ENCODE data around the gene NEMP1.
"Not testable (repeated sequence)": the region's sequence is repeated elsewhere in the genome, so short reads cannot be mapped to it uniquely, and the experiment has no call there.

The NEMP1 gene

GRCh38 chr12:57029457-57029856 lies 49.1 kb downstream of the NEMP1 start:
- no peak for DNase-seq (ENCODE audit: low read depth)

DNA sequence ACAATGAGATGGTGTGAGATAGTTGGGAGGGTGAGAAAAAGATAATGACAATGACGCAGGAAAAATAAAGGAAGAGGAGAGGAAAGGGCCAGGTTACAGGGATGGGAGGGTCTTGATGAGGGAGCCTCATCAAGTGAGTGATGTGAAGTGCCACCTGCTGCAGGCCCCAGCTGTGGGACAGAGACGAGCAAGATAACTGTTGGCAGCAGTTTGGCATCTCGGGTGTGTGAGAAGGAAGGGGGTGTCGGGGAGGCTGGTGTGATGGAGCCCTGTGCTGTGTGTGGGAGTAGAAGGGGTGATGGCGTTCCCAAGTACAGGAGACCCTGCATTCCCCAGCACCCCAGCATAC lies 50.8 kb downstream of the NEMP1 start:
- no peak for DNase-seq (ENCODE audit: low read depth)

DNA sequence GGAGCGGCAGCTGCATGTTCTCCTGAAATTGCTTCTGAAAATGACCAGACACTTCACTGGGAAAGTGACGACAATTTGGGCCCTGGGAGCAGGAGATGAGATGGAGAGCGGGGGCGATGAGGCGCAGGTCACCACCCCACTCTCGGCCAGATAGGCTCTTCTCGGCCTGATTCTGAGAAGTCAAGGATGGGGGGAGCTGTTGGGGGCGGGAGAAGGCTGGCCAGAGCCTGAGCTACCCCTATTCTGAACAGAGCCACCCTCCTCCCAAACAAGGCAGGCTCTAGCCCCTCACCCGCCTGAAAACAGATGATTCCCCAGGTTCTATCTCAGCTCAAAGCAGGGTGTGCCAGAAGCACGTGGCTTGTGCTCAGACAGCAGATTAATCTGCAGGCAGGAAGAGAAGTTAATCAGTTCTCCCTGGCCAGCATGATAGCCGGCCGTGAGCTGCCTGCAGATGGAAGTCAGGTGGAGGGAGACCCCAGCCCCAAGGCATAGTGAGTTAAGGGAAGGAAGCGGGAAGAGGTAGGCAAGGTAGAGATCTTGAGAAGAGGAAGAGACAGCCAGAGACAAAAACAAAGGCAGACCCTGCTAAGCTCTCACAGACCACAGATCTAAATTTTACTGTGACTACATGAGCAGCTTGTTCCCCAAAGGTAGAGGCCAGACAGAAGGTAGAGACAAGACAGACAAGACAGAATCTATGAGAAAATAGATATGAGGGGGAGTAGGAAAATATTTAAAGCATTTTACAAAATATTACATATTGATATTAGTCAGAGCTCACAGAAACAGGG lies 51.4 kb downstream of the NEMP1 start:
- no peak for DNase-seq (ENCODE audit: low read depth)

GRCh38 chr12:57025196-57025595 lies 53.4 kb downstream of the NEMP1 start:
- DNase-seq (ENCODE audit: low read depth), result no peak

GRCh38 chr12:57022324-57022723 lies 56.3 kb downstream of the NEMP1 start:
- not testable (repeated sequence) for DNase-seq (ENCODE audit: low read depth)

DNA sequence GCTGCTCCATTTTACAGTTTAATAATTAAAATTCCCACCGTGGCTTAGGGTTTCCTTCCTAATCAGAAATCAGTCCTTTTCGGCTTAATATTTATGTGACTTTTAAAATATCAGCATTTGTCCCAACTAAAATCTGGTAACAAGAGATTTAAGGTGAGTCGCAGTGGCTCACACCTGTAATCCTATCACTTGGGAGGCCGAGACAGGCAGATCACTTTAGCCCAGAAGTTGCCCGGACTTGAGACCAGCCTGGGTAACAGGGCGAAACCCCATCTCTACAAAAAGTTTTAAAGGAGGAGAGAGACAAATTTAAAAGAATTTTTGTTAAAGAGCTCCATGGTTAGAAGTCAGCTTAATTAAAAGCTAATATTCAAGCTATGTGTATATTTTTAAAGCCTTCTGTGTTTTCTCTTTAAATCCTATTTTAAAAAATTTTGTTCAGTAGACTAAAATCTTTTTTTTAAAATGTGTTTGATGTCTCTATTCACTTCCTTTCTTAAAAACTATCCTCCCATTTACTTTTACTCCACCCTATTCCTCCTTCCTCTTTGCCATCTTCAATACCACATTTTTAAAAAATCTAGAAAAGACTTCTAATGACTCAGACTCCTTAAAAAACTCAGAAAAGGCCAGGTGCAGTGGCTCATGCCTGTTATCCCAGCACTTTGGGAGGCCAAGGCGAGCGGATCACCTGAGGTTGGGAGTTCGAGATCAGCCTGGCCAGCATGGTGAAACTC lies 58.4 kb downstream of the NEMP1 start:
- DNase-seq (ENCODE audit: low read depth), result no peak

DNA sequence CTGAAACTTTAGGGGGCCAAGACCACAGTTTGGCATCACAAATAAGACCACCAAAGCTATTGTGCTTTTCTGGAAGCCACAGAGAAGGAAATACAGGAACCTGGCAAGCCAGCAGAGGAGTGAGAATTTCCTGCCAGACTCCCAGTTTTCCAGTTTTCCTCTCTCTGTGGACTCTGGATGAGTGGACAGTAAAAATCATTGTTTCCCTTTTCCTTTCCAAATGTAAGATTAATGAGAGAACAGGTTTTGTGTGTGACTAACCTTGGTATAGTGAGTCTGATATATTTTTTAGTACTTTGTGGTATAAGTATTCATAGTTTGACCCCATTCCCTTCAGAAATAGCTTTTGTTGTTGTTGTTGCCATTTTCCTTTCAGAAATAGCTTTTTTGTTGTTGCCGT lies 59.7 kb downstream of the NEMP1 start:
- no peak for DNase-seq (ENCODE audit: low read depth)

DNA sequence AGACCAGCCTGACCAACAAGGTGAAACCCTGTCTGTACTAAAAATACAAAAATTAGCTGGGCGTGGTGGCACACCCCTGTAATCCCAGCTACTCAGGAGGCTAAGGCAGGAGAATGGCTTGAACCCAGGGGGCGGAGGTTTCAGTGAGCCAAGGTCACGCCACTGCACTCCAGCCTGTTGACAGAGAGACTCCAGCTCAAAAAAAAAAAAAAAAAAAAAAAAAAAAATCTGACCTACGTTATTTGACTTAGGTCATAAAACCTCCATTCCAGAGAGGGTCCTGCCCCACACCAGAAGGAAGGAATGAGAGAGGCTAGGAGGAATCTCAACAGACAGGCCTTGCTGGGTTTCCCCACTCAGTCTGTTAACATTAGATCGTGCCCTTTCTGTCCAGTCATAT lies 60.2 kb downstream of the NEMP1 start:
- DNase-seq (ENCODE audit: low read depth), result not testable (repeated sequence)

GRCh38 chr12:57016348-57016747 lies 62.2 kb downstream of the NEMP1 start, which contains the start of gene TAC3:
TSS of gene TAC3 (minus strand) at chr12:57016529. CDS start at chr12:57015797, 732 bp downstream.
- no peak for DNase-seq (ENCODE audit: low read depth)

DNA sequence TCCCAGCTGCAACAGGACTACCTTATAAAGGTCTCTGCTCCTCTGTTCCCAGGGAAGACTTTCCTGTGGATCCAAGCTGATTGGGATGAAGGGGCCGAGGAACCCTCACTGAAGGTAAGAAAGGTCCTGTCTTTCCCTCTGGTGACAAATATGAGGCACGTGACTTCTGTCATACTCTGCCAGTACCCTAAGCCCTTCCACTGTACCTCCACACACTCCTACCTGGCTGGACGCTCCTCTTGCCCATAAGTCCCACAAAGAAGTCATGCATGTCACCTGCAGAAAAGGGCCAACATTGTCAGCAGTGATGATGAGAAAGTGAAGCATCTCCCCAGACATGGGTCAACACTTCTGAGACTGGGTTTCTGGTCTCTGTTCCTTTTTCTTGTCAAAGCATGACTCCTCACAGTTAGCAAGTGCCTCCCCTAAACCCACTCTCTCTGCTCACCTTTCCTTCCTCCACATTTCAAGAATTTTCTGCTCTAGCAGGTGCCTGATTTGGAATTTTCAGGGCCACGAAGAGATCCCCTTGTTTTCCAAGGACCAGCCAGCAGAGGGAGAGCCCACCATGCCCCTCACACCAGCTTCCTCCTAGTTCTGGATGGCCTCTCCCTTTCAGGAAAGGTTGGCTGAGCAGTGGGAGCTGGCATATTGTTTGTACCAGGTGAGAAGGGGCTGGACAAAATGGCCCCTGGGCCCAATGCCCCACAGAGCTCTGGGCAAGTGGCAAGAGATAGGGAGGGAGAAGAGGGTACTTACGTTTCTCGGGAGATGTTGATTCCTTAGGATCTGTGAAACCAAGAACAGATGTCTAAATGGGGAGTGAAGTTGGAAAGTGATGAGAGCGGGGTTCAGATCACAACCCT lies 65.8 kb downstream of the NEMP1 start:
- DNase-seq (ENCODE audit: low read depth), result no peak

DNA sequence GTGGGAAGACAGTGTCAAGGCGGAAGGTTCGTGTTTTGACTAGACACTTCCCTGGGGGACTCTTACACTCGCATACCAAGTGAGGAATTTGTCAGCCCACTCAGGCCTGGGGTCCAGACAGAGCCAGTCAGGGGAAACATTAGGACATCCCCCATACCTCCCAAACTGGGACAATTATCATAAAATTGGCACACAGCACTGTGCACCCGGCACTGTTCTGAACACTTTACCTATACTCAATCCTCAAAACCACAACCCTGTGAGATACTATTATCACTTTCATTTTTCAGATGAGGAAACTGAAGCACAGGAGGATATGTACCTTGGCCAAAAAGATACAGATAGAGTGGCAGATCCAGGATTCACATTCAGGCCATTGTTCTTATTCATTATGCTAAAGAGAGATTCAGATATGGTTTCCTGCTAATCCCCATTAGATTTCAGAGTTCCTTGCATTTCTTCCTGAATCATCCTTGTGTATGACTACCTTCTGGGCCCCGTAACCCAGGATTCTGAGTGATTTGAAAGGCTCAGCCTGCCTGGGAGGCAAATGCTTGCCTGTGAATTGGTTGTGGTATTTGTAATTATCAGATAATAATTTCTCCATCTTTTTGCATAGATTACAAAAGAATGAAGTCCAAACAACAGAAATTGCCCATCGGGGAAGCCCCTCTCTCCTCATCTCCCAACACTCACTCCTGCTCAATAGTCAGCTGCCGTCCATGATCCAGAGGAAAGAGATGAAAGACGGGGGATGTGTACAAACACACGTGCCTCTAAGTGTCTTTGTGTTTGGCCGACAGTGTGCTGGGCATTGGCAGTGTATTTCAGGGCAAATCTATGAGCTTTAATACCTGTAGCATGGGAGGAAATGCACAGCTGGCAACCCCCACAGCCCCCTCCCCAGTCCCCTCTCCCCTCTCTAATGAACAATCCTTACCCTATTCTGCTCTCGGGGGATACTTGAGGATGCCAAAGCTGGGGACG lies 66.9 kb downstream of the NEMP1 start:
- no peak for DNase-seq (ENCODE audit: low read depth)

GRCh38 chr12:57010627-57011247 lies 67.9 kb downstream of the NEMP1 start:
- DNase-seq (ENCODE audit: low read depth), result no peak

DNA sequence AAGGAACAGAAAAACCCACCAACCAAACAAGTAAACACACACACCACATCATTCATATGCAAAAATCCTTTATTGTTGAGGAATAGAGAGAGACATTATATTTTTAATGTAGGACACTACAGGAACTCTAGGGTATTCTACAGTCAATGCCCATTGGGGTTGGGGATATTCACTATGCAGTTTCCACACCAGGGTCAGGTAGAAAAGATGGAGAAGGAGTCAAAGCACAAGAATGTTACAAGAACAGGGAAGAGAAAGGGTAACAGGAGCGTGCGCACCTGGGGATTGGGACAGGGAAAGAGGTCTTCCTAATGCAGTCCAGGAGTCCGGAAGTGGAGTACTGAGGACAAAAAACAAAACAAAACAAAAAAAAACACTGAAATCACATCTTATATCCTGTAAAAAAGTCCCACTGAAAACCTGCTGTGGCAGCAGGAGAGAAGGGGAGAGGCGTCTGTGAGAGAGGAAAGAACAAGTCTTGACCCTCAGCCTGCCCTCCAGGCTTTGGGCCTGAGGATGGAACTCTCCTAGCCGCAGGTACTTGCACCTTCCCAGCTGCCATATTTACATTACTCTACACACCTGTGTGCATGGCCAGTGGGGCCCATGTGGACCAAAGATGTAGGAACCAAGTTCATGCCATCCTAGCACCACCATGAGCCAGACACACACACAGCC lies 68.5 kb downstream of the NEMP1 start:
- DNase-seq (ENCODE audit: low read depth), result no peak

DNA sequence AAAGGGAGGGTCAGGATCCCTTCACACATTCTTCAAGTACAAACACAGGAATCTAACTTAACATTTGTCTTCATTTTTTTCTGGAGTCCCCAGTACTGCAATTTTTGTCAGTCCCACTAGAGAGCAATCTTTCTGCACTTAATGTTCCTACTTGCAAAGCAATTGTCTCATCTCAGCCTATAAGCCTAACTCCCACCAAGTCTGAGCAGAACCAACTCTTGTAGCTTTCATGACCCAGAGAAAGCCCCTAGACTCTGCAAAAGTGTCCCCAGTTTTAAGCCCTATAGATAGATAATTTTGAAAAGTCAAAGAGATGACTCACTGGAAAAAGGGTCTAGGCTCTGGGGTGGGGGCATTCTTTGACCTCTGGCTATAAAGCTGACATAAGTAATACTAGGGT lies 70.4 kb downstream of the NEMP1 start:
- DNase-seq (ENCODE audit: low read depth), result no peak

GRCh38 chr12:57006809-57007475 lies 71.6 kb downstream of the NEMP1 start:
- DNase-seq (ENCODE audit: low read depth), result no peak

DNA sequence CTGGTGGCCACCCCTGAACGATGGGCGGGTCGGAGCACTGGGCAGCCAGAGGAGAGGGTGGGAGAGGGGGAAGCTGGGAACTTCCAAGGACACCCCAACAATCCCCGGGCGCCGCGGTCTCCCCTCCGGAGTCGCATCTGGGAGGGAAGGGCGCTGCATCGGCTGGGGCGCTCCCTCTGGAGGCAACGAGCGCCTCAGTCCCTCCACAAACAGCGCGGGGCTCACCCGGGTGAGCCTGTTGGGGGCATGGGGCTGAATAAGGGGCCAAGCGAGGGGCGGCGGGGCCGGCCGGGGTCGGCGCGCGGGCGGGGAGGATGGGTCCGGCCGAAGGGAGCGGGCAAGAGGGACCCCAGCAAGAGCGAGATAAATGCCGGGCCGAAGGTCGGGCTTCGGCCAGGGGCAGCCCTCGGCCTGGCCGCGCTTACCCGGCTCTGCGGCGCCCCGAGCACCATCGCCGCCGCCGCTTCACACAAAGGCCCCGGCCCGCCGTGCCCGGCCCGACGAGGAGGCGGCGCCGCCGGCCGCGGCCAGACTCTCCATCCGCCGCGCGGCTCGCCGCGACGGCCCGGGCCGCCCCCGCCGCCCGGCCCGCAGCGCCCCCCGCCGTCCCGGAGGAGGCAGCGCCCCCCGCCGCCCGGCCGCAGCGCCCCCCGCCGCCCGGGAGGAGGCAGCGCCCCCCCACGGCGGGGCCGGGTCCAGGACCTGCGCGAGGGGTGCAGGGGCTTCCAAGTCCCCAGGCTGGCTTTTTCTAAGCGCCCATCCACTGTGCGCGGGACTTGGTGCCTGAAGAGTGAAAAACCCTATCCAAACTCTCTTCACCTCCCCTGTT lies 72.4 kb downstream of the NEMP1 start, which contains the start of gene ZBTB39:
TSS of gene ZBTB39 (minus strand) at position 567 of the 829 bp plus-strand sequence. CDS start 1,629 bp downstream, outside the sequence.
- peak; percentile 38 for DNase-seq (ENCODE audit: low read depth)
